ENCODE measurements around the gene PHACTR3.

Gene PHACTR3

DNA sequence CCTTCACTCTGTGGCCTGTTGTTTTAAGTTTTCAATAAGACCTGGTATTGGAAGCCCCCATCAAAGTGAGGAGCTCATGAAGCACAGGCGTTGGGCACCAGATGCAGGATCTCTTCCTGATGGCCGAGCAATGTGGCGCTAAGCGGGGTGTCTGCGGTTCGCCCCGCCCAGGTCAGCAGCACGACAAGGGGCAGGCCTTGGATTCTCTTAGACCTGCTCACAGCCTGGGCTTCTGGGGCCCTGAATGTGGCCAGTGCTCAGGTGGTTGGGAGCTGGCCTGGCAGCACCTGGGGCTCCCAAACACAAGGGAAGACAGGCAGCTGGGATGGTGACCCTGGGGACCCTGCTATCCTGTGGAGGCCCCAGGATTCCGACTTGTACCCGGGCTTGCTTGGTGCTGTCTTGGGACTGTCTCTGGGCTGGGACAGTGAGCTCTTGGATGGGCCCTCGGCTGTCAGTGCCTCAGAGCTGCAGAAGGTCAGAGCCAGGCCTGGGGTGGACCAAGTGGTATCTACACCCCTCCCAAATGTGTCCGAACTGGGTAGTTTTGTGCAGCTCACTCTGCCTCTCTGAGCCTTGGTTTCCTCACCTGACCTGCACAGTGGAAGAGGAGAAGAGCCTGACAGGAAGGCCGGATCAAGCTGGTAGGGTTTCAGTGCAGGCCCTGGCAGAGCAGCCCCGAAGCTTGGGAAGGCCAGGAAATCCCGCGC, 69.1 kb downstream of the PHACTR3 start:
- Histone ChIP-seq H3K79me2 (no peaks in the 10 kb centered on the region), H3K4me3 (ENCODE audit: low read depth, low read length) (no peak overlapping the region), H3K4me2 (ENCODE audit: low read length) (no peak overlapping the region), H3K27me3 (ENCODE audit: control insufficient read depth, insufficient read depth, low read length) (no peaks in the 10 kb centered on the region), H3K9me3 (ENCODE audit: control insufficient read depth, low read length) (no peaks in the 10 kb centered on the region), H3K9ac (no peak overlapping the region), H3K4me1 (no peaks in the 10 kb centered on the region), H3K36me3 (ENCODE audit: control insufficient read depth, insufficient read depth, low read length) (no peaks in the 10 kb centered on the region), H3K27ac (no peak overlapping the region), H2AFZ (no peak overlapping the region)
- TF ChIP-seq, protein P1, sequence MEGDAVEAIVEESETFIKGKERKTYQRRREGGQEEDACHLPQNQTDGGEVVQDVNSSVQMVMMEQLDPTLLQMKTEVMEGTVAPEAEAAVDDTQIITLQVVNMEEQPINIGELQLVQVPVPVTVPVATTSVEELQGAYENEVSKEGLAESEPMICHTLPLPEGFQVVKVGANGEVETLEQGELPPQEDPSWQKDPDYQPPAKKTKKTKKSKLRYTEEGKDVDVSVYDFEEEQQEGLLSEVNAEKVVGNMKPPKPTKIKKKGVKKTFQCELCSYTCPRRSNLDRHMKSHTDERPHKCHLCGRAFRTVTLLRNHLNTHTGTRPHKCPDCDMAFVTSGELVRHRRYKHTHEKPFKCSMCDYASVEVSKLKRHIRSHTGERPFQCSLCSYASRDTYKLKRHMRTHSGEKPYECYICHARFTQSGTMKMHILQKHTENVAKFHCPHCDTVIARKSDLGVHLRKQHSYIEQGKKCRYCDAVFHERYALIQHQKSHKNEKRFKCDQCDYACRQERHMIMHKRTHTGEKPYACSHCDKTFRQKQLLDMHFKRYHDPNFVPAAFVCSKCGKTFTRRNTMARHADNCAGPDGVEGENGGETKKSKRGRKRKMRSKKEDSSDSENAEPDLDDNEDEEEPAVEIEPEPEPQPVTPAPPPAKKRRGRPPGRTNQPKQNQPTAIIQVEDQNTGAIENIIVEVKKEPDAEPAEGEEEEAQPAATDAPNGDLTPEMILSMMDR (IDR thresholded peaks at IDR 0.05): no peak

DNA sequence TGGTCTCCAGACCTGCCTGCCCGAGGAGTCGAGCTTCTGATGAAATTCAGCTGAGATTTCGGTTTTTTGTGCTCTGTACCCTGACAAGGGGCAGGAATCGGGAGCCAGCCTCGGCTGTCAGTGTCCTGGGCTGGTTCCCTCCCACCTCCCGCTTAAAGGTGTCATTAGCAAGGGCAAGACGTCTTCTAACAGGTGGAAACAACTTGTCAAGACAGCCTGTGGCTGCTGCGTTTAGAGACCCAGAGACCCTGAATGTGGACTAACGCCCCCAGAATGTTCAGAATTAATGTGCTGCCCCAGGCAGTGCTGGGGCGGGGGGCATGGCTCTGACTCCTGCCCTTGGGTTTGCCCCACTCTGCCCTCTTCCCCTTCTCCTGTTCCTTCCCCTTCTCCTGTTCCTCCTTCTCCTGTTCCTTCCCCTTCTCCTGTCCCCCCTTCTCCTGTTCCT, 69.7 kb downstream of the PHACTR3 start:
- Histone ChIP-seq H2AFZ (no peak overlapping the region), H3K4me1 (no peaks in the 10 kb centered on the region), H3K27me3 (ENCODE audit: control insufficient read depth, insufficient read depth, low read length) (no peaks in the 10 kb centered on the region), H3K9ac (no peak overlapping the region), H3K4me2 (ENCODE audit: low read length) (no peak overlapping the region), H3K79me2 (no peaks in the 10 kb centered on the region), H3K36me3 (ENCODE audit: control insufficient read depth, insufficient read depth, low read length) (no peaks in the 10 kb centered on the region), H3K27ac (no peak overlapping the region), H3K9me3 (ENCODE audit: control insufficient read depth, low read length) (no peaks in the 10 kb centered on the region), H3K4me3 (ENCODE audit: low read depth, low read length) (no peak overlapping the region)
- TF ChIP-seq, protein P1 (IDR thresholded peaks at IDR 0.05): no peak

DNA sequence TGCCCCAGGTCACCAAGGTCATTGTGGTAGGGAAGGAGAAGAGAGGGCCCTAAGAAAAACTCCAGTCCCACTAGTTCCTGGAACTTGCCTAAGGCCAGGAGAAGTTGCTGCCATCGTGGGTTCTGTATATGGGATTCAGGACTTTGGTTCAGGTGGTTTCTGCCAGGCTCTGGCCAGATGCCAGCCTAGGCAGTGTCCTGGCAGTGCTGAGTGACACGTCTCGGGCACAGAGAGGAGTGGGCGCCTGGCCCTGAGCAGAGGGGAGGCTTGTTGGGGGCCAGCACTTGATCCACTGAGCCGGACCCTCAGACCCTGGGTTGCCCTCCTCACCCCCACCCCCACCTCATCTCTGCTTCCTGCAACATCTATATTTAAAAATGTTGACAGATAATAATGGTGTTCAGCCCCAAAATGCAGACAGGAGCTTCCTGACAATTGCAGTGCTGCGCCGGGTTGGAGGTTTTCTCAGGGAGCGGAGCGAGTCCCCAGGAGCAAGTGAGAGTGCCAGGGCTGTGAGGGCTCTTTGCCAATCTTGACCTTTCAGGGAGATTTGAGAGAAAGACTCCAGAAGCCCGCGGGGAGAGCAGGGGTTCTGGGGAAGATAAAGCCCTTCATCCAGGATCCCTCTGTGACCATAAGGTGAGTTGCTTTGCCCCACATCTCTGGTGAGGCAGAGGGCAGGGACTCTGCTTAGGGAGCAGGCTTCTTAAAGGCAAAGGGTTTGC, 71.9 kb downstream of the PHACTR3 start:
- no peak overlapping the region for H3K4me2 ChIP-seq (ENCODE audit: low read length)
- H3K27ac ChIP-seq: no peak overlapping the region
- no peaks in the 10 kb centered on the region for H3K79me2 ChIP-seq
- no peaks in the 10 kb centered on the region for H3K27me3 ChIP-seq (ENCODE audit: control insufficient read depth, insufficient read depth, low read length)
- H3K36me3 ChIP-seq (ENCODE audit: control insufficient read depth, insufficient read depth, low read length): no peaks in the 10 kb centered on the region
- H3K9me3 ChIP-seq (ENCODE audit: control insufficient read depth, low read length): no peaks in the 10 kb centered on the region
- no peak overlapping the region for H3K4me3 ChIP-seq (ENCODE audit: low read depth, low read length)
- H3K4me1 ChIP-seq: no peaks in the 10 kb centered on the region
- TF ChIP-seq, protein P1 (IDR thresholded peaks at IDR 0.05): no peak
- no peak overlapping the region for H2AFZ ChIP-seq
- H3K9ac ChIP-seq: no peak overlapping the region

- no peak overlapping the region for H3K27ac ChIP-seq
- H3K79me2 ChIP-seq: no peaks in the 10 kb centered on the region
- no peaks in the 10 kb centered on the region for H3K27me3 ChIP-seq (ENCODE audit: control insufficient read depth, insufficient read depth, low read length)
- TF ChIP-seq, protein P1 (IDR thresholded peaks at IDR 0.05): no peak
- no peak overlapping the region for H2AFZ ChIP-seq
- no peaks in the 10 kb centered on the region for H3K4me1 ChIP-seq
- H3K9me3 ChIP-seq (ENCODE audit: control insufficient read depth, low read length): no peaks in the 10 kb centered on the region
- H3K36me3 ChIP-seq (ENCODE audit: control insufficient read depth, insufficient read depth, low read length): no peaks in the 10 kb centered on the region
- H3K4me3 ChIP-seq (ENCODE audit: low read depth, low read length): no peak overlapping the region
- H3K4me2 ChIP-seq (ENCODE audit: low read length): no peak overlapping the region
- H3K9ac ChIP-seq: no peak overlapping the region
Measured at GRCh38 chr20:59676851-59677182, 72.5 kb downstream of the PHACTR3 start.

Measured in parathyroid adenoma (tissue), 2 donors.